Stimulated activated CD8-positive, alpha-beta memory T cell treated with anti-CD3 and anti-CD28 coated beads, Interleukin-7, amount 100 ng/mL, for 1 hour (primary cell): Measurements from ENCODE around the gene SRBD1.

ENCODE experiments used
- DNase-seq, 2 donors: peaks; one replicate each; pipeline ENCODE4 v3.0.0-alpha.2; 2020; ENCODE audit warnings: low read depth in 2 of 2

SRBD1 gene

DNA sequence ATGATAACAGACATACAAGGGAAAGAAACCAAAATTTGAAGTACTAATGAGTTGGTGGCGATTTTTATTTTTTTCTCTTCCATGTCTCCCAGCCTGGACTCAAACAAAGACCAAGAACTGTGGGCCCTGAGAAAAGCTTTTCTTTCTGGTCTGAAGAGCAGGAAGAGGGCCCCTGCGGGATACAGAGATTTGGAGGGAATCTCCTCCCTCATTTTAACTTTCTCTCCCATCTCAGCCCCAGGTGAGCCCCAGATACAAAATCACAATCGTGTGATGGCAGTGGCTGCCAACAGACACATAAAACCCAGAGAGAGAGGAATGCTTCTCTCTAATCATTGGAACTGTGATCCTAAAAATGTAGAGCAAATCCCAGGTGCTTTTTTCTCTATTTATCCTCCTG, 20.9 kb upstream of the SRBD1 start:
- DNase-seq = no peak

DNA sequence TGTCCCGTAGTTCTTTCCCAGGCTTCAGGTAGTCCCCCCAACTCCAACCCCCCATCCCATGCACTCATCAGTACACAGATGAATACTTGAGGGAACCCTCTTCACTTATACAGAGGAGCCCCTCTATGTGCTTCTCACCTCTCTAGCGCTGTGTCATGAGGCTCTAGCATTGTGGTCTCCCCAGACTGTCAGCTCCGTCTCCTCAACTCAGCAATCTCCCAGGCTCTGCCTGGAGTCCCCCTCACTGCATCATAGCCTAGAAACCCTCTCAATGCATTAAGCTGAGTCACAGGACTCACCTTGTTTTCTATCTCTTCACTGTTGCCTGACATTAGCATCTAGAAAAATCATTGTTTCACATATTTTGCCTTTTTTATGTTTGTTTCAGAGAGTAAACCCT, 20.3 kb upstream of the SRBD1 start:
- no peak for DNase-seq

- DNase-seq = no peak
Measured at GRCh38 chr2:45629971-45630370, 18.9 kb upstream of the SRBD1 start.

GRCh38 chr2:45627911-45628310, 16.8 kb upstream of the SRBD1 start:
- no peak for DNase-seq

GRCh38 chr2:45626387-45627221, 15.5 kb upstream of the SRBD1 start:
- DNase-seq = no peak

DNA sequence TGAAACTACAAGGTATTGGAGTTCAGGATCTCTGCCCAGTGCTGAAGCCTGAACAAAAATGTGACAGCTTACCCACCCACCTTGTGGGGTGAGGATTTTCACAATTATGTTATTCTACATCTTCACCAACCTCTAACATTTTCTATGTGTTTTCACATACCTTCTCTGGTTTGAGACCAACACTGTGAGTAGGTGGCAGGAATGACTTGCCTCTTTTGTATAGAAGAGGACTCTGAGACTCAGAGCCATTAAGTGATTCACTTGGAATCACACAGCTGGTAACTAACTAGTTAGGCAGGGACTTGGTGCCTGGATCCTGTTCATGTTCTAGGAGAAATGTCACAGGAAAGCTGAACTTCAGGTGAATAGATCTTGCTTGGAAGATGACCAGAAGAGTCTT, 14.8 kb upstream of the SRBD1 start:
- DNase-seq = no peak

GRCh38 chr2:45623098-45623497, 12.0 kb upstream of the SRBD1 start:
- DNase-seq = no peak

DNA sequence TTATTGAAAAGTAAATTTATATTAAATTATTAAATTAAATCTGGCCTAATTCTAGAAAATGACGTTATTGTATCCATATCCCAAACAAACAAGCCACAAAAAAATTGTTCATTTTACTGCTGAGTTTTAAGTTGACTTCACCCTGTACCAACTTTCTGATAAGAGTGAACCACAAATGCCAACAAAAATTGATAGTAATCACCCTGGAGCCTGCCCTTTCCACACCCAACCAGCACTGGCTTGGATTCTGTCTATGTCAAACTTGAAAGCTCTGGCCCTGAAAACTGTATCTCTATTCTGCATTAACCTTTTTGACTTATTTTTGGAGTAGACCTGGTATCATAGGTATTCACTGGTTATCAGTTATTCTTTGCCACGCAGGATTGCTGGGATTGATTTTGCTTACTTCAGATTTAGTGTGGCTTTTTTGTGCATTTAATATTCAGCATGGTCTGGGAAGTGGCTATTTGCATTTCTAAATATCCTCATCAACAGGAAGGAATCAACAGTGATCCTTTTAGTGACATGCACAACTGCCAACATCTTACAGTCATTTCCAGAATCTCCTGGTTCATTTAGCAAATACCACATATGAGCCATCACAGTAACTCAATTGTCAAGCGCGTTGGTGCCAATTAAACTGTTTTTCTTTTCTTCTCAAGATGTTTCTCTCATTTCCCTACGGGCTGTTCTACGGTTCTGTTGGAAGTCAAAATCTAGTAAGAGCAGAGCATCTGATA, 11.4 kb upstream of the SRBD1 start:
- no peak for DNase-seq

DNA sequence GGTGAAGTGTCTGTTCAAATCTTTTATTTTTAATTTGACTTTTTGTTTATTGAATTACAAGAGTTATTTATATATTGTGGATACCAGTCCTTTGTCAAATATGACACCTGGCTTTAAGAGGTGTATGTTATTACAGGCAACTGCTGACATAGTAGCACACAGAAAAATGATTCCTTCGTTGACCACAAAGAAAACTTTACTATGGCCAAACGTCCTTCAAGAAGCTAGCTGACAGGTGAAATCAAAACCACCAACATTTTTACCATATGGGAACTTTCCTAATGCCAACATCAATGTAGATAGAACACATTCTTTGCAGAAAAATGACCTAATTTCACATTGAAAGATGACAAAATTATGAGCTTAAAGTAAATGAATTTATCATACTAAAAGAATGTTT, 6.4 kb upstream of the SRBD1 start:
- DNase-seq = no peak

DNA sequence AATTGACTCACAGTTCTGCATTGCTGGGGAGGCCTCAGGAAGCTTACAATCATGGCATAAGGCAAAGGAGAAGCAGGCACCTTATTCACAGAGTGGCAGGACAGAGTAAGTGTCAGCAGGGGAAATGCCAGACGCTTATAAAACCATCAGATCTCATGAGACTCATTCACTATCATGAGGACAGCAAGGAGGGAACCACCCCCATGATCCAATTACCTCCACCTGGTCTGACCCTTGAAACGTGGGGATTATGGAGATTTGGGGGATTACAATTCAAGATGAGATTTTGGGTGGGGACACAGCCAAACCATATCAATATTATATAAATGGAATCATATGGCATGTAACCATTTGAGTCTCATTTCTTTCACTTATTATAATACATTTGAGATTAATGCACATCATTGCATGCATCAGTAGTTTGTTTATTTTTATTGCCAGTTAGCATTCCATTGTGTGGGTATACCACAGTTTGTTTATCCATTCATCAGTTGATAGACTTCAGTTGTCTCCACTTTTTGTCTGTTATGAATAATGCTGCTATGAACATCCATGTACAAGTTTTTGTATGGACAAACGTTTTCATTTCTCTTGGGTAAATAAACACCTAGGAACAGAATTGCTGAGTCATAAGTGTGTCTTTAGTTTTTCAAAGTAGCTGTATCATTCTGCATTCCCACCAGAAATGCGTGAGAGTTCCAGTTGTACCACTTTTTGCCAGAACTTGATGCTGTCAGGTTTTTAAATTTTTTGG, 5.8 kb upstream of the SRBD1 start:
- no peak for DNase-seq

DNA sequence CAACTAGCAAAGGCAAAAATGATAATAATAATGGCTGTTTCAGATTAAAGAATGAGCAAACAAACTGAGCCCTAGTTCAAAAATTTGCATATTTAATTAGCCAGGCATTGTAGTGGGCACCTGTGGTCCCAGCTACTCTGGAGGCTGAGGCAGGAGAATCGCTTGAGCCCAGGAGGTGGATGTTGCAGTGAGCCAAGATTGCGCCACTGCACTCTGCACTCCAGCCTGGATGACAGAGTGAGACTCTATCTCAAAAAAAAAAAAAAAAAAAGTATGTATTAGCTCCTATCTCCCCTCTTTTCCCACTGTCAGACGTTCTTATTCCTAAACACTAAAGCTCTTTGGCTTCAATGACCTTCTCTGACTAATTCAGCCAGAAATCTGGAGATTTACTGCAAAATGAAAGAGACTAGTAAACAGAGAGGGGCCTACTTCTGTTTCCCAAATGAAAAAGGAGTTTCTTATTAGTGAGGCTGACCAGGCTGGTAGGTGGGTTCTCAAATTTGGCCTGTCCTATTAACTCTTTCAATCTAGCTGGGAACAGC, 3.9 kb upstream of the SRBD1 start:
- no peak for DNase-seq

- no peak for DNase-seq
Measured at GRCh38 chr2:45614330-45614729, 3.3 kb upstream of the SRBD1 start.

DNA sequence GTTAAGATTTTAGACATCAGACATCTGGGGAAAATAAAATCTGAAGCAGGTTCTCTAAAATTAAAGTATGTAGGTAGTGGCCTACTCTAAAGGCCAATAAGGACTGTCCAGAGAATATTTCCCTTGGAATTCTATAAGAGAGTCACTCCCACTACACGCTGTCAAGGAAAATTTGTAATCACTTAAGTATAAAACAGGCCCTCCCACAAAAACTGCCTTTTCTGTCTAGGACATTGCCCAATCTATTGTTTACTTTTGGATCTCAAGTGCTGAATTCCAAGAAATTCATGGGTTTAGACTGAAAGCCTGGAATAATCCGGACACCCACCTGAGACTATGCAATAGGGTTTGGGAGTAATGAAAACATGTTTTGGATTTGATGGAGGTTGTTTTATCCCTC, 1.7 kb upstream of the SRBD1 start:
- no peak for DNase-seq

- DNase-seq = no peak
Measured at GRCh38 chr2:45612285-45612684, 1.2 kb upstream of the SRBD1 start.

DNA sequence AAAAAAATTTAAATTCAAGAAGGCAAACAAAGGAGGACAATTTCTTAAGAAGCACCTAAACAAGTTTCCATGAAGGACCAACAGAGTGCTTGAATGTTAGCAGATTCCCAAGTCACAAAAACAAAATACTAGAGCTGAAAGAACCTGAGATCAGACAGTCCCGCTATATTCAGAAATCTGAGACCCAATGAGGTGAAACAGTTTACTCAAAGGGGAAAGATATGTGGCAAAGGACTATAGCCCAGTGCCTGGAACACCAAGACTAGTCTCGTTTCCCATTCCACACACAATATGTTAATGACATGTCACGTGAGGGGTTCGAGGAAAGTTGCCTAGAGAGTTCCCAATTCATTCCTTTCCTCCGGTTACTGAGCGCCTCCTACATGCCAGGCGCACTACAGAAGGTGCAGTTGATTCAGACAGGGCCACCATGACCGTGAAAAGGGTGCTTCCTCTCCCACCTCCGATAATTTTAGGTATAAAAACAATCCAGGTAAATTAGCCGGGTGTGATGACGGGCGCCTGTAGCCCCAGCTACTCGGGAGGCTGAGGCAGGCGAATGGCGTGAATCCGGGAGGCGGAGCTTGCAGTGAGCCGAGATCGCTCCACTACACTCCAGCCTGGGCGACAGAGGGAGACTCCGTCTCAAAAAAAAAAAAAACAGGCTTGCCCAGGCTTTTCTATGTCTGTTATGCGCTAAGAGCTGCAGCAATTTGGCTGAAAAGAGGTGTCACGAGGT, 617 bp downstream of the SRBD1 start:
- peak in 1 of 2 donors; percentile 5 for DNase-seq

- DNase-seq = no peak
Measured at GRCh38 chr2:45607701-45608100, 3.4 kb downstream of the SRBD1 start.

GRCh38 chr2:45606796-45607195, 4.3 kb downstream of the SRBD1 start:
- DNase-seq = no peak

- DNase-seq = no peak
Measured at GRCh38 chr2:45605116-45605515, 6.0 kb downstream of the SRBD1 start.

DNA sequence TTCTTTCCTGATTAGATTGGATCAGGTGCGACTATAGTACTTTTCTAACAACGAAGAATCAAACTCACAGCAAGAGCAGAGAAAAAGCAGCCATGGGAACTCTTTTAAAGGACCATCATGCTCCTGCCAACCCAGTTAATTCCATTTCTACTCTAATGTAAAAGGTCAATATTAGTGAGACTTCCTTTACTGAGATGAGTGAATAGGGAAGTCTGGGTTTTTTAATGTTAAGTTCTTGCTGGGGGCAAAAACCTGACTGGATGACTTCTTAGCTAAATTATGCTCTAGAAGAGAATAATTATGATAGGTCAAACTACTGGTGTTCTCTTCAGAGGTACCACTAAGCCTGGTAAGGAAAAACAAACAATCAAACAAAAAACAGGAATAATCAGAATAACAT, 8.4 kb downstream of the SRBD1 start:
- no peak for DNase-seq

- no peak for DNase-seq
Measured at GRCh38 chr2:45598545-45598944, 12.5 kb downstream of the SRBD1 start.

DNA sequence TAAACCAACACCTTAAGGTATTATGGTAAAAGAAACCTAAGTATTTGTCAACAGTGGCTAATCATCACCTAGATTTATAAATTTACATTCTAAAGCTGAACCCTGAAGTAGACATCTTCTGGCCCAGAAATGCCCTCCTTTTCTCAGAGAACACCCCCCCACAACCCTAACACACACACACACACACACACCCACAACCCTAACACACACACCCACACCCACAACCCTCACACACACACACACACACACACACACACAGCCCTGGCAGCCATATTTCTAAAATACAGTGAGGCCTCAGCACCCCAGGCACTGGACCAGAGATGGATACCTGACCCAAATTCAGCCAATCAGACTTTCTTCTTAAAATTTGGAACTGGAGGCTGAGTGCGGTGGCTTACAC, 14.3 kb downstream of the SRBD1 start:
- DNase-seq = no peak
